Measurements from ENCODE around the gene PDYN.

PDYN gene

DNA sequence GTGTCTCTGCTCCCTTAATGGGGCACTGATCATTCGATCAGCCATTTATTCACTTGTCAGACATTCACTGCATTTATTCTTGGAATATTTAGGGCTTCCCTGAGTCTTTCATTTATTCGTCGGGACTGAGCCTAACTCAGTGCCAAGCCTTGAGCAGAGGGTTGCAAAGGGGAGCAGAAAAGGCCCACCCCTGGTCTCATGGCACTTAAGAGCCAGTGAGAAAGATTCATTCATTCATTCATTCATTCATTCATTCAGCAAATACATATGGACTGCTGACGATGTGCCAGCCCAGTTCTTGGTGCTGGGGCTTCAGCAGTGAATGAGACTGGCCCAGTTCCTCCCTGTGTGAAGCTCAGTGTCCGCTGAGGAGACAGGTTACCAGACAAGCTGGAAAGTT is 62.0 kb downstream of the PDYN start:
- no peak for DNase-seq

DNA sequence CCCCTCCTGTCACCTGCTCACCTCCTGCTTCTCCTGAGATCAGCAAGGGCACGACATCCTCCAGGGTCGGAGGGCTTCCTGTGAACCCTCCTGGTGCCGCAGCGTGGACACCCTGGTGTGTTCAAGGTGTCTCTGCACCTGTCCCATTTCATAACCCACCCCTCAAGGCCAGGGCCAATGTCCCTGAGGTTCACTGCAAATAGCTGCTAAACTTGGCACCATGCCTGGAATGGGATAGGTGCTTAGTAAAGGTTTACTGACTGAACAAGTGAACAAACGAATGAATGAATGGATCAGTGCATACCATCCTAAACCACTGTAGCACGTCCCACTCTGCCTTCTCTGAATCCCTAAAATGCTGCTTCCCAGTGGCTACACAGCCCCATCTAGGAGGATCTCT is 63.7 kb downstream of the PDYN start:
- no peak for DNase-seq

DNA sequence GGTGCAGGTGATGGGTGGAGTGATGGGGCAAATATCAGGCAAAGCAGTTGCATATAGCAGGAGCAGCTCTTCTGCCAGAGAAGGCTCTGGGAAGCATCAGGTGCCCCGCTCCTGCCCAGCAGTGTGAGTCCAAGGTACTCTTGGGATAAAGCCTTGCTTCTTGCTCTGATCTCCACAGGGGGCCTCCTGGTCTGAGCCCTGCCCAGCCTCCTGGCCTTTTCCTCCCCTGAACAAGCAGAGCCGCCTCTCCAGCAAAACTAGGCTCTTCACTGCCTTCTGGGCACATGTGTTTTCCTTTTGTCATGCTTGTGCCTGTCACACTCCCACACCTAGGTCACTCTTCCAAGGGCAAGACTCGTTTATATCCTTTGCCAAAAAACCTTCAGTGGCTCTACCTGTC is 64.4 kb downstream of the PDYN start:
- no peak for DNase-seq

DNA sequence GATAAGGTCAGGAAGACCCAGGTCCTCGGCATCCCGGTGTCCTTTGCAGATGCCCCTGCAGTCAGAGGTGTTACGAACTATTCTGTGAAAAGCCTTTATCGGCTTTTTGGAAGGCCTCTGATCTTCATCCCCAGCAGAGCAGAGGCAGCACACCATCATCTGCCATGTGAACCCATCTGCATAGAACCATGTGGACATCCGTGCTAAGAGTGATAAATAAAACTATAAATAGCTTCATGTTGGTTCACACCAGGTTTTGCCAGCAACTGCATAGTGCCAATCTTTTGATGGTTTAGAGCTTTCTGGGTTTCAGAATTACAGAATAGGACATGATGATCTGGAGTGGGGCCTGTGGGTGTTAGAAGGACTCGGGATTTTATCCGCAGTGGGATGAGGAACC is 65.1 kb downstream of the PDYN start:
- no peak for DNase-seq

All from amniotic stem cell (primary cell).